ENCODE results near the gene CDKAL1.

DNA sequence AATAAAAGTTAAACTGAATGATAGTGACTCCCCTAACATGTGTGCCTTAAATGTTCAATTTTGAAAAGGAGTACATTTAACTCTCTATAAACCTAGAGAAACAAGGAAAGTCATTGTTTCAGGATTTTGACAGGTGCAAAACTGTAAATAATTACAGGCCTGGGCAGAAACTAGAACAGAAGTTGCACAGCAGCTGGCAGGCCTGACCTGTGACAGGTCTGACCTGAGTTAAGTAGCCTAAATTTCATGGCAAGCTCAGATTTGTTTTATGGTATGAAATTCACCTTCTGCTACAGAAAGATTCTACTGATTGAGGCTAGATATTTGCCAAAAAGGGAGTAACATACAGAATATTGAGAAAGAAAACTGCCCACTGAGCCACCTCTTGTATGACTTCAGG lies 166.1 kb downstream of the CDKAL1 start:
- TF ChIP-seq EP300 (IDR thresholded peaks at IDR 0.05), result no peak
- TF ChIP-seq, protein P1, sequence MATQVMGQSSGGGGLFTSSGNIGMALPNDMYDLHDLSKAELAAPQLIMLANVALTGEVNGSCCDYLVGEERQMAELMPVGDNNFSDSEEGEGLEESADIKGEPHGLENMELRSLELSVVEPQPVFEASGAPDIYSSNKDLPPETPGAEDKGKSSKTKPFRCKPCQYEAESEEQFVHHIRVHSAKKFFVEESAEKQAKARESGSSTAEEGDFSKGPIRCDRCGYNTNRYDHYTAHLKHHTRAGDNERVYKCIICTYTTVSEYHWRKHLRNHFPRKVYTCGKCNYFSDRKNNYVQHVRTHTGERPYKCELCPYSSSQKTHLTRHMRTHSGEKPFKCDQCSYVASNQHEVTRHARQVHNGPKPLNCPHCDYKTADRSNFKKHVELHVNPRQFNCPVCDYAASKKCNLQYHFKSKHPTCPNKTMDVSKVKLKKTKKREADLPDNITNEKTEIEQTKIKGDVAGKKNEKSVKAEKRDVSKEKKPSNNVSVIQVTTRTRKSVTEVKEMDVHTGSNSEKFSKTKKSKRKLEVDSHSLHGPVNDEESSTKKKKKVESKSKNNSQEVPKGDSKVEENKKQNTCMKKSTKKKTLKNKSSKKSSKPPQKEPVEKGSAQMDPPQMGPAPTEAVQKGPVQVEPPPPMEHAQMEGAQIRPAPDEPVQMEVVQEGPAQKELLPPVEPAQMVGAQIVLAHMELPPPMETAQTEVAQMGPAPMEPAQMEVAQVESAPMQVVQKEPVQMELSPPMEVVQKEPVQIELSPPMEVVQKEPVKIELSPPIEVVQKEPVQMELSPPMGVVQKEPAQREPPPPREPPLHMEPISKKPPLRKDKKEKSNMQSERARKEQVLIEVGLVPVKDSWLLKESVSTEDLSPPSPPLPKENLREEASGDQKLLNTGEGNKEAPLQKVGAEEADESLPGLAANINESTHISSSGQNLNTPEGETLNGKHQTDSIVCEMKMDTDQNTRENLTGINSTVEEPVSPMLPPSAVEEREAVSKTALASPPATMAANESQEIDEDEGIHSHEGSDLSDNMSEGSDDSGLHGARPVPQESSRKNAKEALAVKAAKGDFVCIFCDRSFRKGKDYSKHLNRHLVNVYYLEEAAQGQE (IDR thresholded peaks at IDR 0.05), result no peak
